A673 (cell line): ENCODE measurements around the gene ROR2.

Experiments
- EZH2 ChIP-seq: fragments of 200-600 bp; sonication (generic); IDR thresholded peaks from 2 replicates; pipeline ENCODE4 v1.6.1; 2017; ENCODE audit warnings: borderline replicate concordance, low read depth, mild to moderate bottlenecking, mixed read lengths, antibody characterized with exemption, low read length; ENCODE audit not compliant: poor library complexity, severe bottlenecking
- TF ChIP-seq, protein P1 (sequence below): fragments of 300-800, 200-600 bp; sonication (generic); conservative IDR thresholded peaks from 2 replicates; pipeline ENCODE4 v1.5.1; 2017; ENCODE audit warnings: low read depth, mild to moderate bottlenecking, antibody characterized with exemption, low read length, moderate library complexity, mixed read lengths

DNA sequence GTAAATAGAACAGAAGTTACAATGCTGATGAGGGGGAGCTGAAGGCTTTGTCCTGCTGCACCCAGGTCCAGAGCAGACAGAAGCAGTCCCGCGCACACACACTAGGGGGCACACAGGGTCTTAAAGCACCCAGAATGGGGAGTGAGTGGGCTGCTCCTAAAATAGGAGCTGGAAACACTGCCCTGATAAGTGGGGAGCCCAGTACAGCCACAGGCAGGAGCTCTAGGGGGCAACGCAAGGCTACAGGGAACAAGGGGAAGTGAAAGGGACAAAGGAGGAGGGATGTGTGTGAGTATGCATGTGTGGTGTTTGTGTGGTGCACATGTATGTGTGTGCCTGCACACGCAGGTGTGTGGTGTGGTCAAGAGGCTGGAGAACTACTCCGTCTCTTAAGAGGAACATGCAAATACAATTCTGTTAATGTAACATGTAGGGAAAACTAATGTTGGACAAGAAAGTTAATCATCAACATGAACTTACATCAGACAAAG is 191.5 kb downstream of the ROR2 start:
- TF ChIP-seq, protein P1, sequence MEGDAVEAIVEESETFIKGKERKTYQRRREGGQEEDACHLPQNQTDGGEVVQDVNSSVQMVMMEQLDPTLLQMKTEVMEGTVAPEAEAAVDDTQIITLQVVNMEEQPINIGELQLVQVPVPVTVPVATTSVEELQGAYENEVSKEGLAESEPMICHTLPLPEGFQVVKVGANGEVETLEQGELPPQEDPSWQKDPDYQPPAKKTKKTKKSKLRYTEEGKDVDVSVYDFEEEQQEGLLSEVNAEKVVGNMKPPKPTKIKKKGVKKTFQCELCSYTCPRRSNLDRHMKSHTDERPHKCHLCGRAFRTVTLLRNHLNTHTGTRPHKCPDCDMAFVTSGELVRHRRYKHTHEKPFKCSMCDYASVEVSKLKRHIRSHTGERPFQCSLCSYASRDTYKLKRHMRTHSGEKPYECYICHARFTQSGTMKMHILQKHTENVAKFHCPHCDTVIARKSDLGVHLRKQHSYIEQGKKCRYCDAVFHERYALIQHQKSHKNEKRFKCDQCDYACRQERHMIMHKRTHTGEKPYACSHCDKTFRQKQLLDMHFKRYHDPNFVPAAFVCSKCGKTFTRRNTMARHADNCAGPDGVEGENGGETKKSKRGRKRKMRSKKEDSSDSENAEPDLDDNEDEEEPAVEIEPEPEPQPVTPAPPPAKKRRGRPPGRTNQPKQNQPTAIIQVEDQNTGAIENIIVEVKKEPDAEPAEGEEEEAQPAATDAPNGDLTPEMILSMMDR = peak; percentile 88
- no peak for TF ChIP-seq EZH2
